GM18867 (cell line): ENCODE measurements around the gene RAB8B.

Experiments
- ATAC-seq: cut with Tn5 transposase; IDR thresholded peaks from one replicate; pipeline ENCODE4 v1.9.1; 2021; ENCODE audit warnings: mild to moderate bottlenecking, moderate library complexity; ENCODE audit not compliant: unreplicated experiment

Gene RAB8B

GRCh38 chr15:63260791-63261190 is 71.4 kb downstream of the RAB8B start:
- ATAC-seq, result no peak

- no peak for ATAC-seq
Observed at GRCh38 chr15:63261311-63261710, 71.9 kb downstream of the RAB8B start.

GRCh38 chr15:63263519-63263918 is 74.1 kb downstream of the RAB8B start:
- no peak for ATAC-seq

- ATAC-seq, result no peak
Observed at GRCh38 chr15:63264688-63265293, 75.4 kb downstream of the RAB8B start.

DNA sequence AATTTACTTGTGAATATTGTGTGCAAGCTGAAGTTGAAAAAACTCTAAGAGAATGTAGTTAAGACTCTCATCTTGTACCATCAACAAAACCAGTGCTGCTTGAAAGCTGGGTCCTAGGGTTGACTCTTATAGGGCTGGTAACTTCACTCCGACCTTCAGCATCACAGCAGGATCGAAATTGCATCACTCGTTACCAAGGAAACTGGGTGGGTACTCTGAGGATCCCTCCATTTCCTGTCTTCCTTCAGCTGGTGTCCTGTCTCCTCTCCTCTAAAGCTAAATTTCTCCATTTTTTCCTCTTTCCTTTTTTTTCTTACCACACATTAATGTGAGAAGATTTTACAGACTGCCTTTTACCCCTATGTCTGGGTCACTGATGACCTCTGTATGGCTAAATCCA is 85.0 kb downstream of the RAB8B start:
- ATAC-seq, result no peak

GRCh38 chr15:63276342-63277037 is 87.1 kb downstream of the RAB8B start:
- no peak for ATAC-seq

- ATAC-seq, result peak; percentile 74
Observed at GRCh38 chr15:63277038-63277892, 87.9 kb downstream of the RAB8B start, which contains the start of gene APH1B. Gene APH1B (plus strand): TSS chr15:63277605. CDS start chr15:63277624, 19 bp downstream.

GRCh38 chr15:63277893-63278456 is 88.6 kb downstream of the RAB8B start:
- no peak for ATAC-seq

DNA sequence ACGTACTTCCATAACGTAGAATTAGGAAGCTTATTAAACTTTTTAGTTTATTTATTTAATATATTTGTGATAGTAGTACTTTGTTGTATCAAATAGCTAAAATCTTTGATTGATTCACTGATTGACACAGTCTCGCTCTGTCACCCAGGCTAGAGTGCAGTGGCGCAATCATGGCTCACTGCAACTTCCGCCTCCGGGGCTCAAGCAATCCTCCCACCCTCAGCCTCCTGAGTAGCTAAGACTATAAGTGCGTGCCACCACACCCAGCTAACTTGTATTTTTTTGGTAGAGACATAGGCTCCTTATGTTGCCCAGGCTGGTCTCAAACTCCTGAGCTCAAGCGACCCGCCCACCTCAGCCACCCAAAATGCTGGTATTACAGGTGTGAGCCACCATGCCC is 93.7 kb downstream of the RAB8B start:
- no peak for ATAC-seq

- no peak for ATAC-seq
Observed at GRCh38 chr15:63284335-63284734, 94.9 kb downstream of the RAB8B start.

DNA sequence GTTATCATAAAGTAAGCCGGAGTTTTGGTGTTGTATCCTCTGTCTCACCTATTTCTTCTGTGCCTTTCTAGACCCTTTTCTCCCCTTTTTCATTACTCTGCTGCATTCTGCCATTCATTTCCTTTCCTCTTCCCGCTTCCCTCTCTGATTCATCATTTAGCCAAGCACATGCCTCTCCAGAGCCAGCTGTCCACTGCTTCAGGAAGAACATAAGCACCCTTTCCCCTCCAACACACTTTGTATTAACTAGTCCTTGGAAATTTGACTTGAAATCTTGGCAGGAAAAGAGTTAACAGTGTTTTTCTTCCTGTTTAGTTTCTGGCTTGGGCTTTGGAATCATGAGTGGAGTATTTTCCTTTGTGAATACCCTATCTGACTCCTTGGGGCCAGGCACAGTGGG is 97.7 kb downstream of the RAB8B start:
- no peak for ATAC-seq

- no peak for ATAC-seq
Observed at GRCh38 chr15:63288342-63288741, 98.9 kb downstream of the RAB8B start.

DNA sequence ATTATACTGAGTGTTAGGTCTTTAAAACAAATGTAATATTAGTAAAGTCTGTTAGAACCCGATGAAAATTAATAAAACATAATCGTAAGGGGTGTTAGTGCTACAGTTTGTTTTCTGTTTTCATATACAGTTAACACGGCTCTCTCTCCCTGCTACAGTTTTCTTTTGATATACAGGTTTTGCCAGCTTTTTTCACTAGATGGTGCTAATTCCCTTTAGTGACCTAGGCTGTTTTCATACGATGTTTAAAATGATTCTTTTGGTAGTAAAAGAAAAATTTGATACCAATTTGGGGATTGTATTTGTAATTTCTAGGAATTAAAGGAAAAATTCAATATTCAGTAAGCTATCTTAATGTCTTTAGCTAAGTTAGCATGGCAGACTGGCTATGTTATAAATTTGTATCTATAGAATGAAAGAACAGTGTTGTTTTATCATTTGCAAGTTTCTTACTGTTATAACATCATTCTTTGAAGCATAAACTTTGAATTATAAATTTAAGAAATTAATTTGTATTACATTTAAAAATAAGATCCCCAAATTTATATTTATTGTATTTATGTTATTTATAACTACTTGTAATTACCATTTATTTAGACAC is 99.5 kb downstream of the RAB8B start:
- ATAC-seq, result no peak

GRCh38 chr15:63291507-63291906 is 102.1 kb downstream of the RAB8B start:
- no peak for ATAC-seq

DNA sequence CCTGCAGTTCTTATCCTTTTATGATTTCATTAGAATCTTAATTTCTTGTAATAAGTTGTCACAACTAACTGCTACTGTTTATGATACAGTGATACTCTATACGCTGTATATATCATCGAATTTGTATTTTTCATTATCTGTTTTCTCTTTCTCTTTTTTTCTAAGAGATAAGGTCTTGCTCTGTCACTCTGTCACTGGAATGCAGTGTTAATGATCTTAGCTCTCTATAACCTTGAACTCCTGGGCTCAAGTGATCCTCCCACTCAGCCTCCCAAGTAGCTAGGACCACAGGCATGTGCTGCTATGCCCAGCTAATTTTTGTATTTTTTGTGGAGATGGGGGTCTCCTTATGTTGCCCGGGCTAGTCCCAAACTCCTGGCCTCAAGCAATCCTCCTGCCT is 102.8 kb downstream of the RAB8B start:
- no peak for ATAC-seq

DNA sequence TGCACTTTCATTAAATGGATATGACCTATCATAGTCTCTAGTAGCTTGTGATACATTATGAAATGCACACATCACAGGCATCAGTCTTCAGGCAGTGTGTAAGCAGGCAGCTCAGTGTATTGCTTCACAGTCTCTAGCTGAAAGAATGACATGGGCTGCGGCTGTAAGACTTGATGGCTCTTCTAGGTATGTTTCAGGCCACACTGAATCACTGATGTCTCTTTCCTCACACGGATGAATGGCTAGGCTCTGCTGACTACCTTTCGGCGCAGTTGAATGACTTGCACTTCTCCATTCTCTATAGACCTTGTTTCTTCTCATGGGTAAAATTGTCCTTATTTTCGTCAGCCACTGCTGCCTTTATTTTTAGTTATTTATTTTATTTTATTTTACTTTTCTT is 103.4 kb downstream of the RAB8B start:
- no peak for ATAC-seq

DNA sequence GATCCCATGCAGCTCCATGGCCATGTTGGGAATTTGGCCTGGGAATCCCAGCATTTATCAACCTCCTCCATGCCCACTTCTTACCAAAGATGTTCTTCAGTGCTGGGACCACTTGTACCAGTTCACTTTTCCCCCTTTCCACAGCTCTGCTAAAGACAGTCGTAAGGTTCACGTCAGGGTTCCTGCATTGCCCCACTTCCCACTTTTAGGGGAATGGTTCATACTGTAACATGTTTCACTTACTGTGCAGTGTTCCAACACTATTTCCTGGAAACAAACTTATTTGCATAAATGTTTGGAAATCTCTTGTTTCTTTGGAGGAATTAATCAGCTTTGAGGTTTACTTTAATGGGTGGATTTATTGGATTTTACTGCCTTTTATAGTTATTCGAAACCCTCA is 105.0 kb downstream of the RAB8B start:
- ATAC-seq, result no peak

DNA sequence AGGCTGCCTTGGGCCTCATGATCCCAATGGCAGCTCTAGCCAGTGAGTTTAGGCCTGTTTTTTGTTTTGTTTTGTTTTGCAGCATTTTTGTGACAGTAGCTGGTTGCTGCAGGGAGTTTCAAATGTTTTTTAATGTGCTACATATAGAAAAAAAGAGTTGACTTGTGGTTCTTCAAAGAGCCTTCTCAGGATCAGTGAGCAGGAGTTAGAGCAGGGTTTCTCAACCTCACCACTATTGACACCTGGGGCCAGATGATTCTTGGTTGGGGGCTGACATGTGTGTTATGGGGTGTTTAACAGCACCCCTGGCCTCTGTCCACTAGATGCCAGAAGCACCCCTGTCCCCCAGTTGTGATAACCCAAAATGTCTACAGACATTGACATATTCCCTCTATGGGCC is 105.9 kb downstream of the RAB8B start:
- ATAC-seq, result no peak

DNA sequence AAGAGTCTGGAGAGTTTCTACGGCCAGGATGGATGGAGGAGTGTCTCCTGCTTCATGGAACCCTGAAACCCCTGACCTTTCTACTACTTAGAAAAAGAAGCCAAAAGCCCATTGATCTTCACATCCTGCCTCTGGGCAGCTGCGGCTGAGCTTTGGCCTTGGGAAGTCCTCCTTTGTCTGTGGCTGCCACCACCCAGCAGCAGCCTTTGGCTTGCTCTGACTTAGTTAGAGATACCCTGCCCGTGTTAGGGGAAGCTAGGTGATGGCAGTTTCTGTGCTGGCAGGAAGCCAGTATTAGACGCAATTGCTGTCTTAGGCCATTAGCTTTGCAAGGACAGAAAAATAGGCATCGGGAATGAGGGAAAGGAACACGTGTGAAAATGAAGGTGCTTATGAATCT is 106.8 kb downstream of the RAB8B start:
- no peak for ATAC-seq

GRCh38 chr15:63299943-63300575 is 110.7 kb downstream of the RAB8B start:
- no peak for ATAC-seq

DNA sequence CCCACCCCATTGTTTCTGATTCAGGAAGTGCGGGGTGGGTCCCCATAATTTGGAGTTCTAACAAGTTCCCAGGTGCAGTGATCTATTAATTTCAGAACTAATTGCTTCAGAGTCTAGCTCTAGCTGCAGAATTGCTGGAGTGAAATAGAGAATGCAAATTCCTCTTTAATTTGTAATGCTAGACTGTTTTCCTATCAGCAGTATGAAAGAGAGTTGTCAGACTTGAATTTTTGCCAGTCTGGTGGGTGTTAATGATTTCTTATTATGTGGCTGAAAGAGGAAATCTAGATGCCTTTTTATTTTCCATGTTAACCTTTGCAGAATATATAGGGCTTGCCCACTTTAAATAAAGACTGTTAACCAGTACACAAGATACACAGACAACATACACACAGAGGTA is 111.7 kb downstream of the RAB8B start:
- ATAC-seq, result no peak
